ENCODE data around the gene RIOX2.
"Not testable (repeated sequence)": the region's sequence is repeated elsewhere in the genome, so short reads cannot be mapped to it uniquely, and the experiment has no call there.

The RIOX2 gene

GRCh38 chr3:97910931-97911351, 61.3 kb downstream of the RIOX2 start:
- TF ChIP-seq, protein P1, sequence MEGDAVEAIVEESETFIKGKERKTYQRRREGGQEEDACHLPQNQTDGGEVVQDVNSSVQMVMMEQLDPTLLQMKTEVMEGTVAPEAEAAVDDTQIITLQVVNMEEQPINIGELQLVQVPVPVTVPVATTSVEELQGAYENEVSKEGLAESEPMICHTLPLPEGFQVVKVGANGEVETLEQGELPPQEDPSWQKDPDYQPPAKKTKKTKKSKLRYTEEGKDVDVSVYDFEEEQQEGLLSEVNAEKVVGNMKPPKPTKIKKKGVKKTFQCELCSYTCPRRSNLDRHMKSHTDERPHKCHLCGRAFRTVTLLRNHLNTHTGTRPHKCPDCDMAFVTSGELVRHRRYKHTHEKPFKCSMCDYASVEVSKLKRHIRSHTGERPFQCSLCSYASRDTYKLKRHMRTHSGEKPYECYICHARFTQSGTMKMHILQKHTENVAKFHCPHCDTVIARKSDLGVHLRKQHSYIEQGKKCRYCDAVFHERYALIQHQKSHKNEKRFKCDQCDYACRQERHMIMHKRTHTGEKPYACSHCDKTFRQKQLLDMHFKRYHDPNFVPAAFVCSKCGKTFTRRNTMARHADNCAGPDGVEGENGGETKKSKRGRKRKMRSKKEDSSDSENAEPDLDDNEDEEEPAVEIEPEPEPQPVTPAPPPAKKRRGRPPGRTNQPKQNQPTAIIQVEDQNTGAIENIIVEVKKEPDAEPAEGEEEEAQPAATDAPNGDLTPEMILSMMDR (conservative IDR thresholded peaks at IDR 0.05) = no peak
- TF ChIP-seq ZFX (IDR thresholded peaks at IDR 0.05) = no peak
- no peak overlapping the region for H3K27ac ChIP-seq

- not testable (repeated sequence) for H3K27ac ChIP-seq
These were observed 61.9 kb downstream of the RIOX2 start for GRCh38 chr3:97910236-97910831.

- not testable (repeated sequence) for H3K27ac ChIP-seq
These were observed 62.4 kb downstream of the RIOX2 start for GRCh38 chr3:97909830-97910229.

GRCh38 chr3:97901313-97902248, 70.7 kb downstream of the RIOX2 start:
- H3K27ac ChIP-seq = no peak overlapping the region
- TF ChIP-seq ZFX (IDR thresholded peaks at IDR 0.05) = no peak
- TF ChIP-seq, protein P1 (conservative IDR thresholded peaks at IDR 0.05) = no peak

- TF ChIP-seq ZFX (IDR thresholded peaks at IDR 0.05) = no peak
- TF ChIP-seq, protein P1 (conservative IDR thresholded peaks at IDR 0.05) = no peak
- no peak overlapping the region for H3K27ac ChIP-seq
These were observed 72.9 kb downstream of the RIOX2 start for GRCh38 chr3:97899331-97899730.

DNA sequence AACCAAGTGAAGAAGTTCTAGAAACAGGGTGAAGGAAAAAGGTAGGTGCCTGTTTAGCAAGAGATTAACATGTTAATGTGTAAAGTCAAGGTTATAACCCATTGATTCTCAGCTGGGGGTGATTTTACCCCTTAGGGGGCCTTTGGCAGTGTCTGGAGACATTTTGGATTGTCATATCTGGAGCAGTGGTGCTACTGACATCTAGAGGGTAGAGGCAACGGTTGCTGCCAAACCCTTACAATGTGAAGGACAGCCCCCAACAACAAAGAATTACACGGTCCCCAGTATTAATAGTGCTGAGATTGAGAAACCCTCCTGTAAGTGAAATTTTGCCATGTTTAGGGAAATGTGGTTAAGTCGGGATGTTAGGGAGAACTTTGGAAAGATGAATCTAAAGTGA, 75.7 kb downstream of the RIOX2 start:
- no peak overlapping the region for H3K27ac ChIP-seq
- no peak for TF ChIP-seq ZFX (IDR thresholded peaks at IDR 0.05)
- TF ChIP-seq, protein P1 (conservative IDR thresholded peaks at IDR 0.05) = no peak

DNA sequence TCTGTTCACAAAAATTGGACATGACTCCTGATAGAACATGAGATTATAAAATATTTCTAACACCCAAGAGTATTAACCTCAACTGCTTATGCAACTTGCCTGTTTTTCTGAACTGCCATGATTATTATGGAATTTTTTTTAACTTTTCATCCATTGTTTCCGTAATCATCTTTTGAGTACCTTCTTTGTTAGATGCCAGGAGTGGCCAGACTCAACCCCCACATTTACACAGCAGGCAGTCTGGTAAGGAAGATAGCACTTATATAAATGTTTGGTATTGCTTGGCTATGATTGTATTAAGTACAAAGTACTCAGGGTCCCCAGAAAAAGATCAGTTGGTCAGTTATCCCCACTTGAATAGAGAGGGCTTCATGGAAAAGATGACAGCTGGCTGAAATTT, 76.1 kb downstream of the RIOX2 start:
- no peak overlapping the region for H3K27ac ChIP-seq
- no peak for TF ChIP-seq ZFX (IDR thresholded peaks at IDR 0.05)
- TF ChIP-seq, protein P1 (conservative IDR thresholded peaks at IDR 0.05) = no peak

DNA sequence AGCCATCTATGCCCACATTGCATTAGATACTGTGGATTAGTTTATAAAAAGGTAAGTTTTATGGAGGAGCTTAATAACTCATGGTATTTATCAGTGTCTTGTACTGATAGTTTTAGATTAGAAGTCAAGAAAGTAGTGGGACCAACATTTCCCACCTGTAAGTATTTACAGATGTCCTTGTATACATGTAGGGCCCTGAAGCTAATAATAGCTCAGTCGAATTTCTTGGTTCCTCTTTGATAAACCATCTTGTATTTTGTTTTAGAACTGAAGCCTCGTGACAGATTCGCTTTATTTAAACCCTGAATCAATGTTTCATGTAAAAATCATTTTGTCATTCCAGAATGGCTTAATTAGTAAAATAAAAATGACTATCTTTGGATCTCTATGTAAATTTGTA, 77.0 kb downstream of the RIOX2 start:
- no peak for TF ChIP-seq ZFX (IDR thresholded peaks at IDR 0.05)
- TF ChIP-seq, protein P1 (conservative IDR thresholded peaks at IDR 0.05) = no peak
- no peak overlapping the region for H3K27ac ChIP-seq
